Subcutaneous adipose tissue (tissue), 4 donors: ENCODE results near the gene NAA10. TPM values are rescaled to one million over a fixed set of nuclear protein-coding genes. Genes with fewer than 3 reads are reported as not detected.

Experiments used
- CTCF ChIP-seq: fragments of 450-650 bp; IDR thresholded peaks from one replicate; pipeline ENCODE4 v1.5.1; 2016; ENCODE audit warnings: low read depth, mild to moderate bottlenecking, control low read depth, antibody characterized with exemption, moderate library complexity
- total RNA-seq, 4 donors: library from RNA; depleted of rRNA; stranded (reverse); fragments of >200 nt; gene quantifications; one replicate each; pipeline ENCODE4 v1.1.0, GENCODE V29; 2016

Gene NAA10
- total RNA-seq, 4 donors from 2014 or later: 69.4 to 87.8 (median 76.5) TPM

GRCh38 chrX:153930011-153930910 lies 4.6 kb downstream of the NAA10 start:
- TF ChIP-seq CTCF: no peak

- TF ChIP-seq CTCF: no peak
Observed at GRCh38 chrX:153929576-153929975, 5.3 kb downstream of the NAA10 start.

GRCh38 chrX:153928846-153929245 lies 6.0 kb downstream of the NAA10 start:
- no peak for TF ChIP-seq CTCF

- no peak for TF ChIP-seq CTCF
Observed at GRCh38 chrX:153927922-153928760, 6.7 kb downstream of the NAA10 start.

- TF ChIP-seq CTCF: no peak
Observed at GRCh38 chrX:153927672-153927921, 7.2 kb downstream of the NAA10 start.

GRCh38 chrX:153926858-153927671 lies 7.8 kb downstream of the NAA10 start:
- no peak for TF ChIP-seq CTCF

GRCh38 chrX:153926552-153926857 lies 8.3 kb downstream of the NAA10 start:
- TF ChIP-seq CTCF: no peak
